Colonic mucosa (tissue), 4 donors: ENCODE data around the gene SUPT3H. TPM values are rescaled to one million over a fixed set of nuclear protein-coding genes. Genes with fewer than 3 reads are reported as not detected.

Experiments used
- DNase-seq: peaks from one replicate; pipeline ENCODE4 v3.0.0-alpha.2; 2020
- H3K27ac ChIP-seq: fragments of 200-600 bp; one replicate; pipeline ENCODE4 v1.8.0; 2021
- H3K27me3 ChIP-seq: fragments of 200-600 bp; one replicate; pipeline ENCODE4 v1.8.0; 2021
- H3K36me3 ChIP-seq: fragments of 200-600 bp; one replicate; pipeline ENCODE4 v1.8.0; 2021
- H3K4me1 ChIP-seq: fragments of 200-600 bp; one replicate; pipeline ENCODE4 v1.8.0; 2021; ENCODE audit warnings: mild to moderate bottlenecking
- H3K4me3 ChIP-seq: fragments of 200-600 bp; one replicate; pipeline ENCODE4 v1.8.0; 2021
- H3K9ac ChIP-seq, 2 donors: one replicate each; pipeline ENCODE4 v1.7.0; 2013; ENCODE audit warnings: control low read depth in 2 of 2, low read depth in 2 of 2, low read length in 2 of 2
- H3K9me3 ChIP-seq: fragments of 200-600 bp; one replicate; pipeline ENCODE4 v1.8.0; 2021
- CTCF ChIP-seq: fragments of 200-600 bp; IDR thresholded peaks from one replicate; pipeline ENCODE4 v1.8.0; 2022; ENCODE audit warnings: antibody characterized with exemption, mild to moderate bottlenecking
- intact Hi-C: fragments of 100-400 bp; cut with DNase I; formaldehyde crosslinking; loops from one replicate; pipeline ENCODE4 v1.14.1; 2022
- total RNA-seq, 2 donors: library from RNA; stranded (reverse); fragmentation: NEBNext Ultra II Directional in 1 of 2; extraction: Animal tissue kit (Norgen Biotek cat#: 25700) in 1 of 2; gene quantifications; one replicate each; pipeline ENCODE4 v1.2.1, GENCODE V29; 2021
- donor health status: healthy.
- donor health status: DM: no; HTN: no; CAD: no.
- donor health status: DM: no; HTN: no; CAD: no.

Gene SUPT3H
- total RNA-seq, 2 donors from 2014 or later: 3.4 to 4.1 TPM

- DNase-seq: no peak
- no peak for TF ChIP-seq CTCF
- no peak overlapping the region for H3K27ac ChIP-seq
- H3K27me3 ChIP-seq: no peaks in the 10 kb centered on the region
- intact Hi-C loops: no loop called here
- no peaks in the 10 kb centered on the region for H3K36me3 ChIP-seq
- H3K4me3 ChIP-seq: no peak overlapping the region
- H3K9me3 ChIP-seq: no peaks in the 10 kb centered on the region
- H3K4me1 ChIP-seq: no peaks in the 10 kb centered on the region
- no peak overlapping the region for H3K9ac ChIP-seq
These were observed 375.2 kb downstream of the SUPT3H start for GRCh38 chr6:45002390-45003105.

DNA sequence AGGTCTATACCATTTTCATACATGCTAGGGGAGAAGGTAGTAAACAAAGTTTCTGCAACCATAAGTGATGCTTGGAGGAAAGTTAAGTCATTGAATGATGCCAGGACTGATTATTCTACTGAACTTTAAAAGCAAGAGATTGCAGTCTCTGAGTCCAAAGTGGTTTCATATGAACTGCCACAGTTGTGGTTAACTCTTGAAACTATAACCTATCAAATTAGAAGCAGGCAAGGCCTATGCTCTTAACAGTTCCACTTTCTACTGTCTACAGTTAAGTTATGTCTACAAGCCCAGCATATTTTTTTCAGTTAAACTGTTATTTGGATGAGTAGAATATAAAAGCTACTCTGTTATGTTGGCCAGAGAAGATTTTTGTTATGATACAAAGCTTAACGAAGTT, 376.1 kb downstream of the SUPT3H start:
- Histone ChIP-seq H3K27me3 (no peaks in the 10 kb centered on the region), H3K36me3 (no peaks in the 10 kb centered on the region), H3K9ac (no peak overlapping the region), H3K27ac (no peak overlapping the region), H3K9me3 (no peaks in the 10 kb centered on the region), H3K4me3 (no peak overlapping the region), H3K4me1 (no peaks in the 10 kb centered on the region)
- no peak for TF ChIP-seq CTCF
- intact Hi-C loops: no loop called here
- DNase-seq: no peak

DNA sequence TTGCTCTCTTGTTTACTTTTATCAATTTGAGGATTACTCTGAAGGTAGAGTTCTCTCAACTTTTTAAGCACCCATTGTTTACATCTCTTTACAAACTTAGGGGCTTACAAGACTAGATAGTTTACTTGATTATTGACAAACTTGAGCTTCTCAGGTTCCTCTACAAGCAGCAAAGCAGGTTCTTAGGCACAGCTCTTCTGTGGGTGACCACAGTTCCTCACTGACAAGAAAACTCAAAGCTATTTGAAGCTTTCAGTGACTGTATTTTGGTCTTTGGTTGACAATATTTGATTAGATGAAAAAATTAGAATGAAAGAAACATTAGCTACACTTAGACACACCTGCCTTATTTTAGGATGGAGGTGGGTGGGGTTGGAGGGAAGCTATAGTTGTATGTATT, 376.9 kb downstream of the SUPT3H start:
- H3K36me3 ChIP-seq: no peaks in the 10 kb centered on the region
- intact Hi-C loops: no loop called here
- H3K27me3 ChIP-seq: no peaks in the 10 kb centered on the region
- no peak overlapping the region for H3K9ac ChIP-seq
- H3K9me3 ChIP-seq: no peaks in the 10 kb centered on the region
- no peak overlapping the region for H3K27ac ChIP-seq
- TF ChIP-seq CTCF: no peak
- DNase-seq: no peak
- no peak overlapping the region for H3K4me3 ChIP-seq
- no peaks in the 10 kb centered on the region for H3K4me1 ChIP-seq

DNA sequence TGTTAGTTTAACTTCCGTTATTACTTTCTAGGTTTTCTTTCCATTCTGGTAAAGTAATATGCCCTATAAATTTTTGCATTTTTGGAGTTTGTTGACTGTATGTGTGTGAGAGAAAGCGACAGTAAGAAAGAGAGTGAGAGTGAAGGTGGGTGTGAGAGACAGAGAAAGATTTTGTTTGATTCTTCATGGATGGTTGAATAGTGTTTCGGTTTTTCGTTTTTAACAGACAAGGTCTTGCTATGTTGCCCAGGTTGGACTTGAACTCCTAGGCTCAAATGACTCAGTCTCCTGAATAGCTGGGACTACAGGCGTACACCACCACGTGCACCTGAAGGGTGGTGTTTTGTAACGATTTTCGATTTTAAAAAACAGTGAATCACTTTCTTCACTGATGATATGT, 378.7 kb downstream of the SUPT3H start:
- Histone ChIP-seq H3K4me3 (no peak overlapping the region), H3K4me1 (no peaks in the 10 kb centered on the region), H3K9me3 (no peaks in the 10 kb centered on the region), H3K36me3 (no peaks in the 10 kb centered on the region), H3K9ac (no peak overlapping the region), H3K27me3 (no peaks in the 10 kb centered on the region), H3K27ac (no peak overlapping the region)
- intact Hi-C loops: no loop called here
- TF ChIP-seq CTCF: no peak
- no peak for DNase-seq

- intact Hi-C loops: no loop called here
- TF ChIP-seq CTCF: no peak
- Histone ChIP-seq H3K9me3 (no peaks in the 10 kb centered on the region), H3K27ac (no peak overlapping the region), H3K4me3 (no peak overlapping the region), H3K9ac (no peak overlapping the region), H3K36me3 (no peaks in the 10 kb centered on the region), H3K27me3 (no peaks in the 10 kb centered on the region), H3K4me1 (no peaks in the 10 kb centered on the region)
- DNase-seq: no peak
These were observed 382.1 kb downstream of the SUPT3H start for GRCh38 chr6:44995486-44996132.
